H1 (cell line): ENCODE data around the gene NXPE1. TPM values are rescaled to one million over a fixed set of nuclear protein-coding genes. Genes with fewer than 3 reads are reported as not detected.

Source experiments
- polyA plus RNA-seq, 7 experiments: library from polyadenylated mRNA; depleted of rRNA in 3 of 7; stranded (reverse) in 5 of 7; unstranded in 2 of 7; fragments of >200 nt in 5 of 7; fragments of 200-250 nt in 2 of 7; gene quantifications; 1 replicate in 5 of 7; 2 replicates in 1 of 7; 4 replicates in 1 of 7; pipeline versions ENCODE4 v1.2.1 to v1.2.3, GENCODE V29; 2011 to 2013; ENCODE audit warnings: missing spikeins in 2 of 7, mixed read lengths in 2 of 7
- total RNA-seq: library from RNA; stranded (reverse); fragmentation: NEBNext Ultra II Directional; extraction: Animal tissue kit (Norgen Biotek cat#: 25700); gene quantifications from 2 replicates; pipeline ENCODE4 v1.2.1, GENCODE V29; 2021
- TF ChIP-seq, protein P1 (sequence below): IDR thresholded peaks from 2 replicates; pipeline ENCODE4 v1.6.1; 2011; ENCODE audit warnings: low read length, improper control_type of control experiment

NXPE1 gene
- total and polyA plus RNA-seq, 2 of the 8 experiments (the other 6 are each of a cell fraction or from before 2014, with no cell fraction given), result not detected

GRCh38 chr11:114604886-114605285 is 45.2 kb upstream of the NXPE1 start (continued):
- TF ChIP-seq, protein P1, sequence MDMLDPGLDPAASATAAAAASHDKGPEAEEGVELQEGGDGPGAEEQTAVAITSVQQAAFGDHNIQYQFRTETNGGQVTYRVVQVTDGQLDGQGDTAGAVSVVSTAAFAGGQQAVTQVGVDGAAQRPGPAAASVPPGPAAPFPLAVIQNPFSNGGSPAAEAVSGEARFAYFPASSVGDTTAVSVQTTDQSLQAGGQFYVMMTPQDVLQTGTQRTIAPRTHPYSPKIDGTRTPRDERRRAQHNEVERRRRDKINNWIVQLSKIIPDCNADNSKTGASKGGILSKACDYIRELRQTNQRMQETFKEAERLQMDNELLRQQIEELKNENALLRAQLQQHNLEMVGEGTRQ, result no peak
